SH-SY5Y (cell line): ENCODE measurements around the gene DNAJC9.

Experiments used
- GATA2 ChIP-seq: IDR thresholded peaks from 2 replicates; pipeline ENCODE4 v1.6.1; 2011; ENCODE audit warnings: mild to moderate bottlenecking, low read depth, low read length
- GATA3 ChIP-seq: IDR thresholded peaks from 2 replicates; pipeline ENCODE4 v1.6.1; 2011; ENCODE audit warnings: low read depth, mild to moderate bottlenecking, low read length, moderate library complexity

GRCh38 chr10:73287441-73287840 is 40.4 kb upstream of the DNAJC9 start:
- TF ChIP-seq GATA2 (no peak), GATA3 (no peak)
